Neuronal stem cell (in vitro differentiated cells): Measurements from ENCODE around the gene ROBO2.

ENCODE experiments used
- DNase-seq: peaks from one replicate; pipeline ENCODE4 v3.0.0-alpha.2; 2013; ENCODE audit warnings: low spot score
- H2AFZ ChIP-seq: one replicate; pipeline ENCODE4 v1.6.1; 2013; ENCODE audit warnings: mild to moderate bottlenecking, low read length, inconsistent platforms
- H2AK5ac ChIP-seq: 2 replicates; pipeline ENCODE4 v1.6.1; 2013; ENCODE audit warnings: low read depth, mild to moderate bottlenecking, inconsistent platforms, low read length, moderate library complexity, mixed read lengths
- H2BK120ac ChIP-seq: 2 replicates; pipeline ENCODE4 v1.6.1; 2013; ENCODE audit warnings: low read depth, mild to moderate bottlenecking, inconsistent platforms, low read length, moderate library complexity, mixed read lengths
- H2BK12ac ChIP-seq: one replicate; pipeline ENCODE4 v1.6.1; 2013; ENCODE audit warnings: low read length, inconsistent platforms
- H2BK15ac ChIP-seq: 2 replicates; pipeline ENCODE4 v1.6.1; 2013; ENCODE audit warnings: mild to moderate bottlenecking, low read length, inconsistent platforms, mixed read lengths
- H2BK5ac ChIP-seq: one replicate; pipeline ENCODE4 v1.6.1; 2013; ENCODE audit warnings: inconsistent platforms, mild to moderate bottlenecking, low read length, moderate library complexity
- H3K14ac ChIP-seq: one replicate; pipeline ENCODE4 v1.6.1; 2013; ENCODE audit warnings: low read length, inconsistent platforms
- H3K18ac ChIP-seq: 2 replicates; pipeline ENCODE4 v1.6.1; 2013; ENCODE audit warnings: low read length, inconsistent platforms
- H3K23ac ChIP-seq: 2 replicates; pipeline ENCODE4 v1.6.1; 2013; ENCODE audit warnings: low read depth, mild to moderate bottlenecking, mixed read lengths, low read length, inconsistent platforms; ENCODE audit not compliant: poor library complexity
- H3K27ac ChIP-seq: replicated peaks from 3 replicates; pipeline ENCODE4 v1.5.1; 2013; ENCODE audit warnings: low read length, inconsistent platforms
- H3K27me3 ChIP-seq, 3 experiments: 2 replicates each; pipeline ENCODE4 v1.6.1; 2013; ENCODE audit warnings: low read length in 3 of 3, mild to moderate bottlenecking in 2 of 3, inconsistent platforms in 1 of 3, low read depth in 1 of 3, mixed read lengths in 1 of 3, moderate library complexity in 1 of 3; ENCODE audit not compliant: control insufficient read depth in 3 of 3, insufficient read depth in 3 of 3
- H3K36me3 ChIP-seq, 2 donors: replicated peaks in 1 of 2; 2 replicates each; pipeline ENCODE4 v1.6.1; 2013; ENCODE audit warnings: low read length in 2 of 2; ENCODE audit not compliant: control insufficient read depth in 2 of 2, insufficient read depth in 2 of 2
- H3K4ac ChIP-seq: 2 replicates; pipeline ENCODE4 v1.6.1; 2013; ENCODE audit warnings: inconsistent platforms, mild to moderate bottlenecking, low read length, moderate library complexity
- H3K4me1 ChIP-seq, 2 donors: 1 replicate in 1 of 2; 2 replicates in 1 of 2; pipeline ENCODE4 v1.6.1; 2013; ENCODE audit warnings: low read length in 2 of 2, low read depth in 1 of 2; ENCODE audit not compliant: control insufficient read depth in 2 of 2, insufficient read depth in 1 of 2
- H3K4me2 ChIP-seq: one replicate; pipeline ENCODE4 v1.6.1; 2013; ENCODE audit warnings: mild to moderate bottlenecking, low read length, inconsistent platforms; ENCODE audit not compliant: insufficient read depth, poor library complexity, severe bottlenecking
- H3K4me3 ChIP-seq, 2 donors: 2 replicates each; pipeline ENCODE4 v1.5.1; 2013; ENCODE audit warnings: low read length in 2 of 2, mild to moderate bottlenecking in 2 of 2, inconsistent platforms in 1 of 2, moderate library complexity in 1 of 2
- H3K79me1 ChIP-seq: one replicate; pipeline ENCODE4 v1.6.1; 2013; ENCODE audit warnings: low read depth, mild to moderate bottlenecking, inconsistent platforms, low read length, moderate library complexity
- H3K9ac ChIP-seq: one replicate; pipeline ENCODE4 v1.6.1; 2013; ENCODE audit warnings: mild to moderate bottlenecking, low read depth, low read length, inconsistent platforms; ENCODE audit not compliant: poor library complexity
- H3K9me3 ChIP-seq, 2 donors: replicated peaks in 1 of 2; 2 replicates each; pipeline versions ENCODE3 to v1.6.1; 2013; ENCODE audit warnings: low read length in 2 of 2, mild to moderate bottlenecking in 2 of 2, inconsistent platforms in 1 of 2, low read depth in 1 of 2, mixed read lengths in 1 of 2, moderate library complexity in 1 of 2; ENCODE audit not compliant: control insufficient read depth in 2 of 2, insufficient read depth in 1 of 2
- H4K8ac ChIP-seq: one replicate; pipeline ENCODE4 v1.6.1; 2013; ENCODE audit warnings: low read depth, mild to moderate bottlenecking, inconsistent platforms, low read length, moderate library complexity
- H4K91ac ChIP-seq: one replicate; pipeline ENCODE4 v1.6.1; 2013; ENCODE audit warnings: low read length, low read depth, mild to moderate bottlenecking, inconsistent platforms; ENCODE audit not compliant: poor library complexity
- WGBS, 2 donors: extraction: QIAGEN DNeasy Blood & Tissue Kit; methylation state at CpG; one replicate each; pipeline ENCODE4 v1.1.7; 2013; ENCODE audit warnings: missing lambda C conversion rate in 2 of 2, mixed read lengths in 1 of 2; ENCODE audit not compliant: insufficient read length in 2 of 2, insufficient replicate concordance in 1 of 2; ENCODE audit errors: extremely low coverage in 2 of 2; 5-methylcytosine and 5-hydroxymethylcytosine counted together

The ROBO2 gene

GRCh38 chr3:77426531-77426930, 386.6 kb downstream of the ROBO2 start:
- H3K9me3 ChIP-seq, result no peaks in the 10 kb centered on the region
- no peaks in the 10 kb centered on the region for H3K36me3 ChIP-seq
- no peak overlapping the region for H2AFZ ChIP-seq
- no peak overlapping the region for H3K18ac ChIP-seq
- no peak overlapping the region for H3K4me3 ChIP-seq
- no peak overlapping the region for H2BK15ac ChIP-seq
- H3K4me1 ChIP-seq, result no peaks in the 10 kb centered on the region
- H2AK5ac ChIP-seq, result no peak overlapping the region
- no peak overlapping the region for H2BK12ac ChIP-seq
- H3K14ac ChIP-seq, result no peak overlapping the region
- H4K8ac ChIP-seq, result no peak overlapping the region
- no peak overlapping the region for H2BK5ac ChIP-seq
- no peak overlapping the region for H3K23ac ChIP-seq
- DNase-seq, result no peak
- H3K79me1 ChIP-seq, result no peaks in the 10 kb centered on the region
- no peak overlapping the region for H3K9ac ChIP-seq
- H3K4me2 ChIP-seq, result no peak overlapping the region
- no peak overlapping the region for H3K27ac ChIP-seq
- no peak overlapping the region for H4K91ac ChIP-seq
- no peaks in the 10 kb centered on the region for H3K27me3 ChIP-seq
- no peak overlapping the region for H2BK120ac ChIP-seq
- H3K4ac ChIP-seq, result no peak overlapping the region

GRCh38 chr3:77427528-77427927, 387.6 kb downstream of the ROBO2 start:
- H3K14ac ChIP-seq, result no peak overlapping the region
- H3K18ac ChIP-seq, result no peak overlapping the region
- no peak overlapping the region for H3K23ac ChIP-seq
- H2AFZ ChIP-seq, result no peak overlapping the region
- no peak overlapping the region for H3K4me3 ChIP-seq
- no peak overlapping the region for H2BK12ac ChIP-seq
- H2AK5ac ChIP-seq, result no peak overlapping the region
- no peak overlapping the region for H3K9ac ChIP-seq
- no peaks in the 10 kb centered on the region for H3K27me3 ChIP-seq
- no peaks in the 10 kb centered on the region for H3K36me3 ChIP-seq
- H4K8ac ChIP-seq, result no peak overlapping the region
- H2BK120ac ChIP-seq, result no peak overlapping the region
- no peak overlapping the region for H2BK15ac ChIP-seq
- no peaks in the 10 kb centered on the region for H3K4me1 ChIP-seq
- H3K4me2 ChIP-seq, result no peak overlapping the region
- no peak overlapping the region for H2BK5ac ChIP-seq
- H4K91ac ChIP-seq, result no peak overlapping the region
- no peak overlapping the region for H3K4ac ChIP-seq
- DNase-seq, result no peak
- WGBS, 2 donors, result no CpG with 5 or more reads among the region's 3 CpGs
- H3K27ac ChIP-seq, result no peak overlapping the region
- H3K9me3 ChIP-seq, result no peaks in the 10 kb centered on the region
- H3K79me1 ChIP-seq, result no peaks in the 10 kb centered on the region

- DNase-seq, result no peak
- Histone ChIP-seq H3K4me2 (no peak overlapping the region), H3K4ac (no peak overlapping the region), H4K8ac (no peak overlapping the region), H2BK120ac (no peak overlapping the region), H2AFZ (no peak overlapping the region), H2BK15ac (no peak overlapping the region), H3K9me3 (no peaks in the 10 kb centered on the region), H3K27me3 (no peaks in the 10 kb centered on the region), H2BK12ac (no peak overlapping the region), H3K18ac (no peak overlapping the region), H3K36me3 (no peaks in the 10 kb centered on the region), H2BK5ac (no peak overlapping the region), H3K4me3 (no peak overlapping the region), H3K23ac (no peak overlapping the region), H3K14ac (no peak overlapping the region), H3K79me1 (no peaks in the 10 kb centered on the region), H3K27ac (no peak overlapping the region), H2AK5ac (no peak overlapping the region), H3K9ac (no peak overlapping the region), H4K91ac (no peak overlapping the region), H3K4me1 (no peaks in the 10 kb centered on the region)
These were observed 397.0 kb downstream of the ROBO2 start for GRCh38 chr3:77436908-77437307.

- no CpG with 5 or more reads among the region's 1 CpG for WGBS, 2 donors
- no peaks in the 10 kb centered on the region for H3K27me3 ChIP-seq
- DNase-seq, result no peak
- no peak overlapping the region for H2AK5ac ChIP-seq
- H2BK5ac ChIP-seq, result no peak overlapping the region
- no peaks in the 10 kb centered on the region for H3K36me3 ChIP-seq
- H2BK120ac ChIP-seq, result no peak overlapping the region
- no peak overlapping the region for H2AFZ ChIP-seq
- H2BK12ac ChIP-seq, result no peak overlapping the region
- no peak overlapping the region for H3K27ac ChIP-seq
- H3K14ac ChIP-seq, result no peak overlapping the region
- H3K23ac ChIP-seq, result no peak overlapping the region
- no peak overlapping the region for H3K18ac ChIP-seq
- H3K4me3 ChIP-seq, result no peak overlapping the region
- no peak overlapping the region for H2BK15ac ChIP-seq
- no peaks in the 10 kb centered on the region for H3K4me1 ChIP-seq
- no peak overlapping the region for H3K4me2 ChIP-seq
- no peak overlapping the region for H4K8ac ChIP-seq
- H3K9me3 ChIP-seq, result no peaks in the 10 kb centered on the region
- peaks cover 1% of the 10 kb centered on the region for H3K79me1 ChIP-seq
- H3K4ac ChIP-seq, result no peak overlapping the region
- H3K9ac ChIP-seq, result no peak overlapping the region
- H4K91ac ChIP-seq, result no peak overlapping the region
These were observed 406.2 kb downstream of the ROBO2 start for GRCh38 chr3:77446084-77446483.
